Central memory CD8-positive, alpha-beta T cell (primary cell): ENCODE measurements around the gene C10orf143.
"Not testable (repeated sequence)": the region's sequence is repeated elsewhere in the genome, so short reads cannot be mapped to it uniquely, and the experiment has no call there.

Experiments used
- ATAC-seq: fragments of 150-1000 bp; cut with Tn5 transposase; replicated peaks from 2 replicates; pipeline ENCODE4 v1.10.0; 2022; ENCODE audit warnings: mild to moderate bottlenecking, moderate FRiP score, moderate number of reproducible peaks; ENCODE audit not compliant: poor library complexity, severe bottlenecking; ENCODE audit errors: extremely low read depth
- DNase-seq, 2 donors: peaks; one replicate each; pipeline ENCODE4 v3.0.0; 2021; ENCODE audit warnings: low spot score in 2 of 2
- H3K27ac Mint-ChIP-seq: one replicate; pipeline ENCODE4 v1.8.0; 2022; ENCODE audit warnings: low read depth, mild to moderate bottlenecking, moderate library complexity, mixed read lengths
- H3K27me3 Mint-ChIP-seq: one replicate; pipeline ENCODE4 v1.8.0; 2022; ENCODE audit warnings: mixed read lengths
- H3K36me3 Mint-ChIP-seq: one replicate; pipeline ENCODE4 v1.8.0; 2022; ENCODE audit warnings: mild to moderate bottlenecking, moderate library complexity, mixed read lengths; ENCODE audit not compliant: insufficient read depth
- H3K4me1 Mint-ChIP-seq: one replicate; pipeline ENCODE4 v1.8.0; 2022; ENCODE audit warnings: mixed read lengths
- H3K4me3 Mint-ChIP-seq: one replicate; pipeline ENCODE4 v1.8.0; 2022; ENCODE audit warnings: mild to moderate bottlenecking, moderate library complexity, mixed read lengths
- H3K9me3 Mint-ChIP-seq: one replicate; pipeline ENCODE4 v1.8.0; 2022; ENCODE audit warnings: mixed read lengths

The C10orf143 gene

DNA sequence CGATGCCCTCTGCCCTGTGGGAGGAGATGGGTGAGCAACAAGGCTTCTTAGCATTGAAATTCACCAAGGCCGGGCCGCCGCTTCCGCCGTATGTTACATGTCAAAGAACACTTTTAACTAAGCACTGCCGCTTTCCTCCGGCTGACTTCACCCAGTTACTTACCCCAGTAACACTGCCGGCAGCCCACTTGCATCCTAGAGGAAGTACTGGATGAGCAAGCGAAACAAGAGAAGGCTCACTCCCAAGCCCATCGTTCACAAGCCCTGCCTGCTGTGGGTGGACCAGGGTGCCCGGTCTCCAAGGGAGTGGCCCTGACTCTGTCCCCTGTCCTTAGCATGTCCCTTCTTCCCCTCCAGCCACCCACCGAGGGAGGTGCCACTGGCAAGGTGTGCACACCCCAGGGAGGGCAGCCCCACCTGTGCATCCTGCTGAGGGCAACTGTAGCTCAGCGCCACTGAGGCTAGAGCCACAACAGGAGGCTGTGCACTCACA lies 73.4 kb downstream of the C10orf143 start:
- Mint-ChIP-seq H3K36me3 (no peaks in the 10 kb centered on the region), H3K27ac (no peak overlapping the region), H3K9me3 (no peaks in the 10 kb centered on the region), H3K4me1 (no peaks in the 10 kb centered on the region), H3K27me3 (peaks cover 61% of the 10 kb centered on the region), H3K4me3 (no peak overlapping the region)
- ATAC-seq (no peak), DNase-seq (no peak)

DNA sequence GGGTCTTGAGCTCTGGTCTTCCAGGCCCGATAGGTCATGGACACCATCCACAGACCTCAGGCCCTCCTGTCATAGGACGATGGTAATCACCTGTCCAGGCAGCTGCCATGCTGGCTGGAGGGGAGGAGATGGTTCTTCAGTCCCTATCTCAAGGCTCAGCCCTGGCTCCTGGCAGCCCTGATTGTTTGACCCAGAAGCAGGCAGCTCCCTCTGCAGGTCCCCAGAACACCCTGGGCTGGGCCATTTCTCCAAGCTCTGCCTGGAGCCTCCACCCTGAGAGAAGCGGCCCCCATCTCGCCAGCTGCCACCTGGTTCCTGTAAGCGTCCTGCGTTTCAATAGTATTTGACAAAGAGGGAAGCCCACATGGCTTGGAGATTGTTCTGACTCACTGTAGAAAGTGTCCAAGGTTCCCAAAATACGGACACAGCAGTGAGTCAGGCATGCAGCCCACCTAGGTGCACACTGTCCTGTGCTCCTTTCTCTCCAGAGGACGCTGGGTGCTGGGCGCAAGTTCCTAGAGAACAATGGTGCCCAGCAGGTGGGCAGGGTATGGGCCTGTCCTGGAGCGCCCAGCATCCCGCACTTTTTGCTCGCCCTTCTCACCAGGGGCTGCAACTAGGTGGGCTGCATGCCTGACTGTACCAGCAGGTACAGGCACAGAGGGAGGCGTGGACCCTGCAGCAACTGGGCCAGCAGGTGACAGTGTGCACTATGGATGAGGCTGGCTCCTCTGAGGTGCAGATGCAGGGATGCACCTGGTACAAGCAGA lies 74.1 kb downstream of the C10orf143 start:
- Mint-ChIP-seq H3K27me3 (peaks cover 61% of the 10 kb centered on the region), H3K4me3 (no peak overlapping the region), H3K4me1 (no peaks in the 10 kb centered on the region), H3K9me3 (no peaks in the 10 kb centered on the region), H3K36me3 (peaks cover 3% of the 10 kb centered on the region), H3K27ac (no peak overlapping the region)
- DNase-seq: no peak
- ATAC-seq: no peak

DNA sequence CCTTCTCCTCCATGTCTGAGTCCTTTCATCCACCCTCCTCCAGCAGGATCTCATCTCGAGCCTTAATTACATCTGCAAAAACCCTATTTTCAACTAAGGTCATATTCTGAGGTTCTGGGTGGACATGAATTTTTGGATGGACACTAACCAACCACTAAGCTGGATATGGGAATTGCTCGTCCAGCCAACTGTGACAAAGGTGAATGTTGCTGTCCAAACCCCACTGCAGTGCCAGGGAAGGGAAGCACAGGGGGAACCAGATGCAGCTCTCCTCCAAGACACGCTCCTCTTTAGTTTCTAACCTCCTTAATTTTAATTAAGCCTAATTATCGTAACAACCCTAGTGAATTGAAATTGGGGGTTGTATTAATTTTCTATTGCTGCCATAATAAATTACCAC lies 81.4 kb downstream of the C10orf143 start:
- no peak for ATAC-seq
- Mint-ChIP-seq H3K27ac (no peak overlapping the region), H3K4me3 (no peak overlapping the region), H3K4me1 (no peaks in the 10 kb centered on the region), H3K36me3 (peaks cover 3% of the 10 kb centered on the region), H3K9me3 (no peaks in the 10 kb centered on the region), H3K27me3 (peaks cover 8% of the 10 kb centered on the region)
- DNase-seq: no peak

DNA sequence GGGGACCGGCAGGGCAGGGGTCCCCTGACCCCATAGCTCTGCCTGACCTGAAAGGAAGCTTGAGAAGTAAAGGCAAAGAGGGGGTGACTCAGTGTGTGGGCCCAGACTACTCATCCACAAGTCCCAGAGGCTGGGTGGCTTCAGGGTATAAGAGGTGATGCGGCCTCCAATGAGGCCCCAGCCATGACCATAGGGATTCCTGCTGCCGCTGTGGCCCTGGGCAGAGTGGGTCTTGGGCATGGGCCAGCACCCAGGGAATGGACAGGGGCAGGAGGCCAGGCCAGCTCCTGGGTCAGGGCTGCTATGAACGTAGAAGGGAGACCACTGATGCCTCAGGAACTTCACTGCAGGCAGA lies 82.2 kb downstream of the C10orf143 start:
- no peaks in the 10 kb centered on the region for H3K4me1 Mint-ChIP-seq
- peaks cover under 1% of the 10 kb centered on the region for H3K27me3 Mint-ChIP-seq
- H3K36me3 Mint-ChIP-seq: peaks cover 3% of the 10 kb centered on the region
- DNase-seq (no peak), ATAC-seq (no peak)
- H3K9me3 Mint-ChIP-seq: no peaks in the 10 kb centered on the region
- H3K27ac Mint-ChIP-seq: no peak overlapping the region
- H3K4me3 Mint-ChIP-seq: no peak overlapping the region

DNA sequence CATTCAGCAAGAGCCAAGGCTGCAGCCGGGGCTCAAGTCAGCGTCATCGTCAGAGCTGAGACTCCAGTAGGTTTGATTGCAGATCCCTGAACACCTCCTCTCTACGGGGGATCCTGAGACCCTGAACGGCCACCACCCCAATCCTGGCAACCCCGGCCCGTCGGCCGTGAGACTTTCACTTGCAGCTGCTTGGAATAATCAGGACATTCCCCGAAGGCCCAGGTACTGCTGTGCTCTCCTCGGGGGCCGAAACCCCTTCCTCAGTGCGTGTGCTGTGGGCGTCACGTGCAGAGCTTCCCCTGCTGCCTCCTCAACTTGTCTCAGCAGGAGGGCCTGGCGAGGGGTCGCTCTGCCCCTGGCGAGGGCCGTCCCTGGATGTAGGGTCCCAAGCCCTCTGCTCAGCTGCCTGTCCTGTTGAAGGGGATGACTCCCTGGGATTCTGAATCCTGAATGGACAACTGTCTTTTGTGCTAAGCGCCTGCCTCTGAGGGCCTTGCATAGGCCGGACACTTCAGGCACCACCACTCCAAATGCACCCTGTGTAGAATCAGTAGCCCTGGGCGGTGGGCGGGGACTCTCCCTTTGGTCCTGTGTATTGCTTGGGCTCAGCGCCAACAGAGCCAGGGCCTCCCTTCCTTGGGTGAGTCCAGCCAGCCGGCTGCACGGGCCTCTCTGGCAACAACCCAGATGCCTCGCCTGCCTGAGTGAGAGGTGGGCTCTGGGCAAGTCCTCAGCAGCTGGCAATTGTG lies 82.7 kb downstream of the C10orf143 start:
- Mint-ChIP-seq H3K36me3 (peaks cover 3% of the 10 kb centered on the region), H3K9me3 (no peaks in the 10 kb centered on the region), H3K4me3 (no peak overlapping the region), H3K4me1 (no peaks in the 10 kb centered on the region), H3K27ac (no peak overlapping the region), H3K27me3 (no peaks in the 10 kb centered on the region)
- ATAC-seq (no peak), DNase-seq (no peak)

DNA sequence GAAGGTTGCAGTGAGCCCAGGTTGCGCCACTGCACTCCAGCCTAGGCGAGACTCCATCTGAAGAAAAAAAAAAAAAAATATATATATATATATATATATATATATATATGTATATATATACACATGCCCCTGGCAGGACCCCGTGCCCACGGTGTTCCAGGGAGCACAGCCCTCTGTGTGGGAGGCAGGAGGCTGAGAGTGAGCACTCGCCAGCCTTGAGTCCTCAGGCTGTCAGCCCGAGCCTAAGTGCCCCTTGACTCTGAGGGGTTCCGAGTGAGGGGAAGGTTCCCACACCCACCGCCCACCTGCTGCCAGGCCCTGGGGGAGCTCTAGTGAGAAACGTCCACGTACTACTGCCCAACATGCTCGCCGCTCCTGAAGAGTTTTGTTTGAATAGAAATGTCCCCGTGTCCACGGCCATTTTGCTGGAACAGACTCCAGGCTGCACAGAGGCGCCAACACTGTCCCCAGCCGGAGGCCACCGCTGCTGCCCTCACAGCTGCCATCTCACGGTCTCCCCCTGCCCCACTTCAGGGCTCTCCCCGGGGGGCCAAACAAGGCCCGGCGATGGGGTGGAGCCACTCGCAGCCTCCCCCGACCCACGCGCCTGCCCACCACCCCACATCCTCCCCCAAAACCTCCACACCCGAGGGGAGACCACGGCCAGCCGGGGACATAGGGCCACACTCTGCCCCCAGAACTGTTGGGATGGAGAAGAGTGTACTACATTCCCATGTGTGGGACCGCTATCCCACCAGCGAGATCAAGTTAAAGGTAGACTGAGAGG lies 83.8 kb downstream of the C10orf143 start:
- no peak overlapping the region for H3K4me3 Mint-ChIP-seq
- no peaks in the 10 kb centered on the region for H3K9me3 Mint-ChIP-seq
- H3K36me3 Mint-ChIP-seq: peaks cover 2% of the 10 kb centered on the region
- H3K27me3 Mint-ChIP-seq: no peaks in the 10 kb centered on the region
- ATAC-seq (no peak), DNase-seq (no peak)
- no peaks in the 10 kb centered on the region for H3K4me1 Mint-ChIP-seq
- no peak overlapping the region for H3K27ac Mint-ChIP-seq

DNA sequence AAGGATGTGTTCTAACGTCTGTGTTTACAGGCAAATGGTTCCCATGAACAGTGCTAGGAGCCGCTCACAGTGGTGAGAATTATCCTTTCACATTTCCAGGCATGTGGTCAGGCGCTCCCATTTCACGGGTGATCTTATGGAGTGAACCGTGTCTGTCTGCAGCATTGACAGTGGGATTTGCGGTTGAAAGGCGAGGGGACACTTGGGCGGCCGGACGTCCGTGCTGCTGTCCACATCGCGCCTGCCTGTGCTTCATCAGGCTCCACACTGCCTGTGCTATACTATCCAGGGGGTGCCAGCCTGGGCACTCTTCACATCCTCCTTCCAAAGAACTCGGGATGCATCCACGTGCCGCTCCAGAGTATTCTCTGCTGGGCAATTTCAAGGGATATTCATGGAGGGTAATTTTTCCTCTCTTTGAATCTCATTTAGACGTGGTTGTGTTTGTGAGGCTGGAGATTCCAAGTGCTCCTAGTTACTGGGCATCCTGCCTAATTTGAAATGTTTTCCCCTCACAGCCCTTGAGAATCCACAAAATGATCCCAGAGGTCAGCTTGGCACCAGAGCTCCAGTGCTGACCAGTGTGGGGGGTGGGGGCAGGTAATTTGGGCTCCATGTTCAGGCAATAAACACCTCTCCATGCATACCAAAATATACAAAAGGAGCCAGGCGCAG lies 84.7 kb downstream of the C10orf143 start:
- H3K4me1 Mint-ChIP-seq: no peaks in the 10 kb centered on the region
- H3K27me3 Mint-ChIP-seq: no peaks in the 10 kb centered on the region
- no peaks in the 10 kb centered on the region for H3K36me3 Mint-ChIP-seq
- no peak for ATAC-seq
- no peaks in the 10 kb centered on the region for H3K9me3 Mint-ChIP-seq
- no peak for DNase-seq
- H3K27ac Mint-ChIP-seq: no peak overlapping the region
- H3K4me3 Mint-ChIP-seq: no peak overlapping the region

DNA sequence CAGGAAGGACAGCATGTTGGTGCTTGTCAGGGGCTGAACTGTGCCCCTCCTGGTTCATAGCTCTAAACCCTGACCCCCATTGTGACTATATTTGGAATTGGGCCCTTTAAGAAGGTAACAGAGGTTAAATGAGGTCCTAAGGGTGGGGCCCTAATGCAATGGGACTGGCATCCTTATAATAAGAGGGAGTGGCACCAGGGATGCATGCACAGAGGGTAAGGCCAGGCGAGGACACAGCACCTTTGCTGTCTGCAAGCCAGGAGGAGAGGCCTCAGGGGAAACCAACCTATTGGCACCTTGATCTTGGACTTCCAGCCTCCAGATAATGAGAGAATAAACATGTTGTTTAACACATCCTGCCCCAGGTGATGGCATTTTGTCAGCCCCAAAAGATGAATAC lies 85.3 kb downstream of the C10orf143 start:
- Mint-ChIP-seq H3K27me3 (no peaks in the 10 kb centered on the region), H3K4me1 (no peaks in the 10 kb centered on the region), H3K27ac (no peak overlapping the region), H3K9me3 (no peaks in the 10 kb centered on the region), H3K4me3 (no peak overlapping the region), H3K36me3 (no peaks in the 10 kb centered on the region)
- no peak for ATAC-seq
- no peak for DNase-seq

DNA sequence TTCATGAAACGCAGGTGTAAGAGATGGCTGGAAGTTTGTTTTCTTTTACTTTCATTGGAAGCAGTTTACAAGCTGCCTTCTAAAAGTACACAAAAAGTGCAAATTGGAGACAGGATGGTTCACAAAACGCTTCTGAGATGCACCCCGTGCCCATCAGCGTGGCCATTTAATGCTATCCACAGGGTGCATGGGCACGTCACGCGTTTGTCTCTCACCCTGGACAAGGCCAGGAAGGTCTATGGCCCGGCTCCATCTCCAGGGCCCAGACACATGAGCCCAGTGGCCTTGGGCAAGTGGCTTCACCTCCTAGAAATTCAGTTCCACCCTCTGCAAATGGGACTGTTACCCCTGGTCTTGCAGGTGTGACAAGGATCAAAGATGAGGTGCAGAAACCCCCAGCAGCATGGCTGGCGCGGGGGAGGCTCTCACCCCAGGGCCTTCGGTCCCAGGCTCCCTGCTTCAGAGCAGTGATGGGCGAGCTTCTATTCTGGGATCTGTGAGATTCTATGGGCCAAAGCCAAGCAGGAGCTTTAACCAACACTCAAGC lies 85.8 kb downstream of the C10orf143 start:
- Mint-ChIP-seq H3K9me3 (no peaks in the 10 kb centered on the region), H3K4me3 (no peak overlapping the region), H3K27me3 (no peaks in the 10 kb centered on the region), H3K4me1 (no peaks in the 10 kb centered on the region), H3K36me3 (no peaks in the 10 kb centered on the region), H3K27ac (no peak overlapping the region)
- no peak for DNase-seq
- ATAC-seq: no peak

DNA sequence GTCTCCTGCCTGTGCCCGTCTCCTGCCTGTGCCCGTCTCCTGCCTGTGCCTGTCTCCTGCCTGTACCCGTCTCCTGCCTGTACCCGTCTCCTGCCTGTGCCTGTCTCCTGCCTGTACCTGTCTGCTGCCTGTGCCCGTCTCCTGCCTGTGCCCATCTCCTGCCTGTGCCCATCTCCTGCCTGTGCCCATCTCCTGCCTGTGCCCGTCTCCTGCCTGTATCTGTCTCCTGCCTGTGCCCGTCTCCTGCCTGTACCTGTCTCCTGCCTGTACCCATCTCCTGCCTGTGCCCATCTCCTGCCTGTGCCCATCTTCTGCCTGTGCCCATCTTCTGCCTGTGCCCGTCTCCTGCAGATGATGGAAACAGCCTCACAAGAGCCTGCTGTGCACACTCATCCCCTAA lies 86.3 kb downstream of the C10orf143 start:
- H3K9me3 Mint-ChIP-seq, H3K27me3 Mint-ChIP-seq, H3K36me3 Mint-ChIP-seq, H3K27ac Mint-ChIP-seq, H3K4me3 Mint-ChIP-seq, H3K4me1 Mint-ChIP-seq, ATAC-seq, DNase-seq: not testable (repeated sequence)

DNA sequence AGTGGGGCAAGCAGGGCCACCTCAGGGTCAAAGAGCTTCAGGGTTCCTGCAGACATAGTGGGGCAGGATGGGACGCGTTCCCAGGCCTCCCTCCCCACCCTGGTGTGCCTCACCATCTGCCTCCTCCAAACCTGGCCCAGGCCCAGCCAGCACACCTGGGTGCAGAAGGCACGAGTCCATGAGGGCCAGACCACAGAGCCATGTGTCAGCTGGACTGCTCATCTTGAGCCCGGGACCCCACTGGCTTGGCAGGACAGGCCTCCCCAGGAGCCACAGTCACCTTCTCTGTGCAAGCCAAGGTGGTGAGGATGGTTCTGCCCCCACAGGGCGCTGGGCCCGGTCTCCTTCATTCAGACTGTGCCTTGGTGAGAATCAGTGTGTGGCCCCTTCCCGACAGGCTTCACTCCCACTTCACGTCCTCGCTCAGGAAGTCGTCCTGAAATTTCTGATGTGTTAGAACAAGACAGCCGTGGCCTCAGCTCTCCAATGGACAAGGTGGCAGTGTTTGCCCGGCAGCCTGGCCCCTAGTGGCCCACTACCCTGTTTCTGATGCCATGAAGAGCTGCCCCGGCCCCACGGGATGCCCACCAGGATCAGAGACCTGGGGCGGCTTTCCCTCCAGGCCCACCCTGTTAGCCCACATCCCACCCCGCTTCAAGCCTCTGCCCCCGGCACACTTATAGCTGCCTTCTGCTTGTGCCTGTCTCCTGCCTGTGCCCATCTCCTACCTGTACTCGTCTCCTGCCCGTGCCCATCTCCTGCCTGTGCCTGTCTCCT lies 87.0 kb downstream of the C10orf143 start:
- Mint-ChIP-seq H3K27ac (no peak overlapping the region), H3K4me3 (no peak overlapping the region), H3K27me3 (no peaks in the 10 kb centered on the region), H3K36me3 (peaks cover 1% of the 10 kb centered on the region), H3K4me1 (no peaks in the 10 kb centered on the region), H3K9me3 (no peaks in the 10 kb centered on the region)
- ATAC-seq: no peak
- no peak for DNase-seq
